ENCODE results near the gene NEK6.

The NEK6 gene

DNA sequence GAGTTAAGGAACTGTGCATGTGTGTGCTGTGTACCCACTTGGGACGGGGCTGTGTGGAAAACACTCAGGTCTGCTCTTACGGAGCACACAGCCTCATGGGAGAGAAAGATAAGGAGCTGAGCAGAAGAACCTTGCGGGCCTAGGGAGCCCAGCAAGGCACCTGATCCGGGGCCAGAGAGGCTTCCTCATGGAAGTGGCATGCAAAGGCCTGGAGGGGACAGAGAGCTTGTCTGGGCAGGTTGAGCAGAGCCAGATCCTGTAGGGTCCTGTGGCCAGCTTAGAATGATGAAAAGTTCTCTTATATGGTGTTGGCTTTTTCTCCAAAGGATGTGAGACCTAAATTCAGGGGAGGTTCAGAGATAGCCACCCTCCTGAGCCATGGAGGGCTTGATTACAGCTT lies 45.2 kb downstream of the NEK6 start:
- DNase-seq (ENCODE audit: low read depth in 1 of 2, low spot score in 1 of 2) = no peak
- no peak overlapping the region for H3K27ac ChIP-seq (replicated peaks)
- no peak for TF ChIP-seq SPI1 (IDR thresholded peaks at IDR 0.05; ENCODE audit: borderline replicate concordance, low read depth)
- TF ChIP-seq, protein P1, sequence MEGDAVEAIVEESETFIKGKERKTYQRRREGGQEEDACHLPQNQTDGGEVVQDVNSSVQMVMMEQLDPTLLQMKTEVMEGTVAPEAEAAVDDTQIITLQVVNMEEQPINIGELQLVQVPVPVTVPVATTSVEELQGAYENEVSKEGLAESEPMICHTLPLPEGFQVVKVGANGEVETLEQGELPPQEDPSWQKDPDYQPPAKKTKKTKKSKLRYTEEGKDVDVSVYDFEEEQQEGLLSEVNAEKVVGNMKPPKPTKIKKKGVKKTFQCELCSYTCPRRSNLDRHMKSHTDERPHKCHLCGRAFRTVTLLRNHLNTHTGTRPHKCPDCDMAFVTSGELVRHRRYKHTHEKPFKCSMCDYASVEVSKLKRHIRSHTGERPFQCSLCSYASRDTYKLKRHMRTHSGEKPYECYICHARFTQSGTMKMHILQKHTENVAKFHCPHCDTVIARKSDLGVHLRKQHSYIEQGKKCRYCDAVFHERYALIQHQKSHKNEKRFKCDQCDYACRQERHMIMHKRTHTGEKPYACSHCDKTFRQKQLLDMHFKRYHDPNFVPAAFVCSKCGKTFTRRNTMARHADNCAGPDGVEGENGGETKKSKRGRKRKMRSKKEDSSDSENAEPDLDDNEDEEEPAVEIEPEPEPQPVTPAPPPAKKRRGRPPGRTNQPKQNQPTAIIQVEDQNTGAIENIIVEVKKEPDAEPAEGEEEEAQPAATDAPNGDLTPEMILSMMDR (IDR thresholded peaks at IDR 0.05; ENCODE audit: insufficient read depth, low read length) = no peak
- TF ChIP-seq, protein P2, sequence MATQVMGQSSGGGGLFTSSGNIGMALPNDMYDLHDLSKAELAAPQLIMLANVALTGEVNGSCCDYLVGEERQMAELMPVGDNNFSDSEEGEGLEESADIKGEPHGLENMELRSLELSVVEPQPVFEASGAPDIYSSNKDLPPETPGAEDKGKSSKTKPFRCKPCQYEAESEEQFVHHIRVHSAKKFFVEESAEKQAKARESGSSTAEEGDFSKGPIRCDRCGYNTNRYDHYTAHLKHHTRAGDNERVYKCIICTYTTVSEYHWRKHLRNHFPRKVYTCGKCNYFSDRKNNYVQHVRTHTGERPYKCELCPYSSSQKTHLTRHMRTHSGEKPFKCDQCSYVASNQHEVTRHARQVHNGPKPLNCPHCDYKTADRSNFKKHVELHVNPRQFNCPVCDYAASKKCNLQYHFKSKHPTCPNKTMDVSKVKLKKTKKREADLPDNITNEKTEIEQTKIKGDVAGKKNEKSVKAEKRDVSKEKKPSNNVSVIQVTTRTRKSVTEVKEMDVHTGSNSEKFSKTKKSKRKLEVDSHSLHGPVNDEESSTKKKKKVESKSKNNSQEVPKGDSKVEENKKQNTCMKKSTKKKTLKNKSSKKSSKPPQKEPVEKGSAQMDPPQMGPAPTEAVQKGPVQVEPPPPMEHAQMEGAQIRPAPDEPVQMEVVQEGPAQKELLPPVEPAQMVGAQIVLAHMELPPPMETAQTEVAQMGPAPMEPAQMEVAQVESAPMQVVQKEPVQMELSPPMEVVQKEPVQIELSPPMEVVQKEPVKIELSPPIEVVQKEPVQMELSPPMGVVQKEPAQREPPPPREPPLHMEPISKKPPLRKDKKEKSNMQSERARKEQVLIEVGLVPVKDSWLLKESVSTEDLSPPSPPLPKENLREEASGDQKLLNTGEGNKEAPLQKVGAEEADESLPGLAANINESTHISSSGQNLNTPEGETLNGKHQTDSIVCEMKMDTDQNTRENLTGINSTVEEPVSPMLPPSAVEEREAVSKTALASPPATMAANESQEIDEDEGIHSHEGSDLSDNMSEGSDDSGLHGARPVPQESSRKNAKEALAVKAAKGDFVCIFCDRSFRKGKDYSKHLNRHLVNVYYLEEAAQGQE (IDR thresholded peaks at IDR 0.05; ENCODE audit: insufficient replicate concordance, low read depth) = no peak
- no peak for TF ChIP-seq POLR2AphosphoS5 (IDR thresholded peaks at IDR 0.05; ENCODE audit: low read depth)
- TF ChIP-seq GABPA (IDR thresholded peaks at IDR 0.05; ENCODE audit: low read depth) = no peak
- no peaks in the 10 kb centered on the region for H3K27me3 ChIP-seq (ENCODE audit: insufficient read depth, poor library complexity, severe bottlenecking)
- no peak overlapping the region for H3K4me3 ChIP-seq (replicated peaks; ENCODE audit: insufficient read depth, low read length)

DNA sequence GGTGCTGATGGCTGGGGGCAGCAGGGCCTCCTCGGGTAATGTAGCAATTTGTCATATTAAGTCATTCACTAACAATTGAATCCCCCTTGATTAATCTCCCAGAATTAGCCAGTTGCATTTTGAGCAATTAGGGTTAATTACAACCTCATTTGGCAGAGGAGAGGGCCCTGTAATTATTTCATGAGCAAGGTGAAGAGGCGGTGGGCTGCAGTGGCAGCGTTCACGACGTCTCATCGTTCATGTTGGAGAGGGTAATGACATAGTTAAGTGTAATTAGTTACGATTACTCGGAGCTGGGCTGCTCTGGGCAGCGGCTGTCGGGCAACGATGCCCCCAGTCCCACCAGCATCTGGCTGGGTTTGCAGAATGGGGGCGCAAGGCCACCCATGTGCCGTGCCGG lies 46.0 kb downstream of the NEK6 start:
- no peak overlapping the region for H3K4me3 ChIP-seq (replicated peaks; ENCODE audit: insufficient read depth, low read length)
- no peaks in the 10 kb centered on the region for H3K27me3 ChIP-seq (ENCODE audit: insufficient read depth, poor library complexity, severe bottlenecking)
- no peak for DNase-seq (ENCODE audit: low read depth in 1 of 2, low spot score in 1 of 2)
- no peak overlapping the region for H3K27ac ChIP-seq (replicated peaks)
- TF ChIP-seq POLR2AphosphoS5 (IDR thresholded peaks at IDR 0.05; ENCODE audit: low read depth) (no peak), GABPA (IDR thresholded peaks at IDR 0.05; ENCODE audit: low read depth) (no peak), SPI1 (IDR thresholded peaks at IDR 0.05; ENCODE audit: borderline replicate concordance, low read depth) (no peak)
- TF ChIP-seq, protein P1 (IDR thresholded peaks at IDR 0.05; ENCODE audit: insufficient read depth, low read length) = no peak
- TF ChIP-seq, protein P2 (IDR thresholded peaks at IDR 0.05; ENCODE audit: insufficient replicate concordance, low read depth) = no peak

DNA sequence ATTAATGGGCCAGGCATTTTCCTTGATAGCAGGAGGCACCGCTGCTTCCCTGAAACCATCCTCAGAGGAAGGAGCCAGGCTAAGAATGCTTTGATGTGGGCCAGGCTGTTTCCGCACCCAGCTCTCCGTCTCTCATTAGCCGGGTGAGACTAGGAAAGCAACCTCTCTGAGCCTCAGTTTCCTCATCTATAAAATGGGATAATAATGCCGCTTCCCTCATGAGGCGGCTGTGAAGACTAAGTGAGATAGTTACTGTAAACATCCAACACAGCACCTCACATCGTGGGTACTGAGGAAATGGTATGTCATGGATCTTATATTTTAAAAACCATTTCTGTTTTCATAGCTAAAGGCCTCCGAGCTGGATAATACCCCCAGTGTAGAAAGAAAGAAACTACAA lies 46.5 kb downstream of the NEK6 start:
- TF ChIP-seq POLR2AphosphoS5 (IDR thresholded peaks at IDR 0.05; ENCODE audit: low read depth) (no peak), GABPA (IDR thresholded peaks at IDR 0.05; ENCODE audit: low read depth) (no peak), SPI1 (IDR thresholded peaks at IDR 0.05; ENCODE audit: borderline replicate concordance, low read depth) (no peak)
- TF ChIP-seq, protein P1 (IDR thresholded peaks at IDR 0.05; ENCODE audit: insufficient read depth, low read length) = no peak
- TF ChIP-seq, protein P2 (IDR thresholded peaks at IDR 0.05; ENCODE audit: insufficient replicate concordance, low read depth) = no peak
- no peak overlapping the region; the same call in 1 of the 2 replicates for H3K27ac ChIP-seq (replicated peaks)

More for the DNA sequence above, 46.5 kb downstream of the NEK6 start:
- no peaks in the 10 kb centered on the region for H3K27me3 ChIP-seq (ENCODE audit: insufficient read depth, poor library complexity, severe bottlenecking)
- no peak overlapping the region for H3K4me3 ChIP-seq (replicated peaks; ENCODE audit: insufficient read depth, low read length)
- DNase-seq (ENCODE audit: low read depth in 1 of 2, low spot score in 1 of 2) = no peak
